IPS DF 4.7 (cell line): ENCODE results near the gene GDPD5.

Experiments
- DNase-seq: peaks from one replicate; pipeline ENCODE4 v3.0.0-alpha.2; 2013; ENCODE audit warnings: low spot score; ENCODE audit errors: extremely low read depth

GDPD5 gene

GRCh38 chr11:75449776-75450175 is 76.0 kb downstream of the GDPD5 start:
- DNase-seq: no peak

- DNase-seq: no peak
These were observed 76.5 kb downstream of the GDPD5 start for GRCh38 chr11:75449271-75449670.

- no peak for DNase-seq
These were observed 78.3 kb downstream of the GDPD5 start for GRCh38 chr11:75447415-75447814.

GRCh38 chr11:75445315-75445953 is 80.3 kb downstream of the GDPD5 start:
- no peak for DNase-seq

GRCh38 chr11:75443043-75443442 is 82.7 kb downstream of the GDPD5 start:
- no peak for DNase-seq

GRCh38 chr11:75442161-75442885 is 83.4 kb downstream of the GDPD5 start:
- no peak for DNase-seq

GRCh38 chr11:75441804-75442132 is 84.0 kb downstream of the GDPD5 start:
- no peak for DNase-seq

GRCh38 chr11:75440960-75441803 is 84.6 kb downstream of the GDPD5 start:
- no peak for DNase-seq

- no peak for DNase-seq
These were observed 86.1 kb downstream of the GDPD5 start for GRCh38 chr11:75439495-75440120.

GRCh38 chr11:75439026-75439425 is 86.7 kb downstream of the GDPD5 start:
- DNase-seq: no peak

- DNase-seq: no peak
These were observed 87.6 kb downstream of the GDPD5 start for GRCh38 chr11:75437966-75438659.

- no peak for DNase-seq
These were observed 88.9 kb downstream of the GDPD5 start for GRCh38 chr11:75436806-75437205.

- DNase-seq: no peak
These were observed 90.2 kb downstream of the GDPD5 start for GRCh38 chr11:75435571-75435925.

- no peak for DNase-seq
These were observed 90.7 kb downstream of the GDPD5 start for GRCh38 chr11:75434886-75435570.

- DNase-seq: no peak
These were observed 91.7 kb downstream of the GDPD5 start for GRCh38 chr11:75434051-75434450.

GRCh38 chr11:75433443-75433842 is 92.3 kb downstream of the GDPD5 start:
- DNase-seq: no peak

GRCh38 chr11:75432911-75433321 is 92.8 kb downstream of the GDPD5 start, which contains the start of gene KLHL35:
TSS of gene KLHL35 (minus strand) at chr11:75433203. CDS start at chr11:75430629, 2,574 bp downstream.
- DNase-seq: no peak

- DNase-seq: no peak
These were observed 93.9 kb downstream of the GDPD5 start for GRCh38 chr11:75431533-75432525.
